ENCODE results near the gene MAP6. TPM values are rescaled to one million over a fixed set of nuclear protein-coding genes. Genes with fewer than 3 reads are reported as not detected.

MAP6 gene
- total and polyA plus RNA-seq, 9 of the 15 experiments (the other 6 are each of a cell fraction or from before 2014, with no cell fraction given): not detected

- FAIRE-seq (no peak), DNase-seq (ENCODE audit: extremely low read depth in 1 of 4, low spot score in 3 of 4) (no peak), ATAC-seq (no peak)
- BruUV-seq (replicated peaks): no TSS peak
- no peak overlapping the region for H3K4me2 ChIP-seq (ENCODE audit: insufficient read depth, low read length)
- ChIA-PET POLR2A (interaction anchor here (0.5 to 1.8 kb wide), 4 partner anchors 13 to 182 kb away, joined by 3 to 6 read pairs (median 3); no protein-coding TSS in a partner anchor), CTCF (ENCODE audit: low intra/inter-chr PET ratio) (no interaction called here)
- H3K36me3 ChIP-seq (ENCODE audit: control insufficient read depth, insufficient read depth, low read length): no peaks in the 10 kb centered on the region
- H3K27ac ChIP-seq (ENCODE audit: extremely low read depth, low read depth, low read length): no peak overlapping the region
- in situ Hi-C loops (cut with MboI): no loop called here
- no peak overlapping the region for H2AFZ ChIP-seq (ENCODE audit: low read depth, low read length)
- H3K27me3 ChIP-seq (ENCODE audit: control insufficient read depth in 2 of 2, insufficient read depth in 2 of 2, low read length in 2 of 2): peaks cover 0 to 6% of the 10 kb centered on the region in 2 experiments; a peak in 1 of 5 replicates
- no peak for TF ChIP-seq ZNF431 (CRISPR knock-in tag; IDR thresholded peaks at IDR 0.05)
- TF ChIP-seq SMAD1 (IDR thresholded peaks at IDR 0.05; ENCODE audit: low read depth, low read length, partially characterized antibody): no peak
- no peak for TF ChIP-seq XRCC5 (IDR thresholded peaks at IDR 0.05; ENCODE audit: low read depth, low read length)
- TF ChIP-seq ZBTB1 (CRISPR knock-in tag; IDR thresholded peaks at IDR 0.05; ENCODE audit: borderline replicate concordance, low read depth): no peak
- no peak for TF ChIP-seq SP2 (IDR thresholded peaks at IDR 0.05; ENCODE audit: extremely low read depth, low read depth, low read length, poor library complexity, severe bottlenecking)
- no peak for TF ChIP-seq HMG20A (CRISPR knock-in tag; conservative IDR thresholded peaks at IDR 0.05)
- no peak for TF ChIP-seq ZKSCAN1 (IDR thresholded peaks at IDR 0.05; ENCODE audit: low read depth, low read length)
- no peak for TF ChIP-seq DEAF1 (CRISPR knock-in tag; IDR thresholded peaks at IDR 0.05)
- no peak for TF ChIP-seq ZNF384 (IDR thresholded peaks at IDR 0.05; ENCODE audit: low read depth, low read length)
- TF ChIP-seq RBM15 (IDR thresholded peaks at IDR 0.05; ENCODE audit: insufficient read depth, low read length): no peak
- TF ChIP-seq THRAP3 (IDR thresholded peaks at IDR 0.05; ENCODE audit: borderline replicate concordance): no peak
- TF ChIP-seq ZNF586 (CRISPR knock-in tag; conservative IDR thresholded peaks at IDR 0.05): no peak
- TF ChIP-seq DNMT1 (IDR thresholded peaks at IDR 0.05): no peak
- TF ChIP-seq ZBTB7A (IDR thresholded peaks at IDR 0.05; ENCODE audit: borderline replicate concordance, control insufficient read depth, low read depth, low read length): no peak
- TF ChIP-seq ARHGAP35 (IDR thresholded peaks at IDR 0.05; ENCODE audit: partially characterized antibody): no peak
- TF ChIP-seq ZBED1 (IDR thresholded peaks at IDR 0.05): no peak
- TF ChIP-seq ZHX1 (conservative IDR thresholded peaks at IDR 0.05; ENCODE audit: low read length): no peak
- no peak for TF ChIP-seq SRSF9 (IDR thresholded peaks at IDR 0.05; ENCODE audit: borderline replicate concordance, low read depth, low read length)
- no peak for TF ChIP-seq CXXC5 (CRISPR knock-in tag; IDR thresholded peaks at IDR 0.05)
- intact Hi-C loops (cut with micrococcal nuclease): no loop called here
- H4K20me1 ChIP-seq (replicated peaks; ENCODE audit: control insufficient read depth, insufficient read depth, low read length): no peaks in the 10 kb centered on the region
- H3K4me1 ChIP-seq (replicated peaks in 1 of 2; ENCODE audit: control insufficient read depth in 2 of 2, insufficient read depth in 2 of 2, low read length in 2 of 2): peaks cover 14 to 16% of the 10 kb centered on the region in 2 experiments; a peak in 4 of 5 replicates
- H3K79me2 ChIP-seq (ENCODE audit: control insufficient read depth, insufficient read depth, low read length): no peaks in the 10 kb centered on the region
- no peak overlapping the region for H3K4me3 ChIP-seq
- no peaks in the 10 kb centered on the region for H3K9me3 ChIP-seq (replicated peaks; ENCODE audit: control insufficient read depth, insufficient read depth, low read depth, low read length)
- no peak overlapping the region for H3K9ac ChIP-seq (ENCODE audit: insufficient read depth in 1 of 2, low read depth in 2 of 2, low read length in 2 of 2)
- H3K9me1 ChIP-seq (ENCODE audit: control insufficient read depth, insufficient read depth, low read length): no peaks in the 10 kb centered on the region
Measured at GRCh38 chr11:75598264-75598663, 70.6 kb downstream of the MAP6 start.

All from K562 (cell line).